Motor neuron (in vitro differentiated cells): ENCODE results near the gene DAB1. TPM values are rescaled to one million over a fixed set of nuclear protein-coding genes. Genes with fewer than 3 reads are reported as not detected.

Experiments
- ATAC-seq, 8 experiments: fragments of 200-7000 bp; cut with Tn5 transposase; replicated peaks in 6 of 8; 2 replicates each; pipeline ENCODE4 v1.8.0; 2021; ENCODE audit warnings: mild to moderate bottlenecking in 8 of 8, moderate library complexity in 8 of 8
- H3K27ac ChIP-seq, 2 donors: fragments of 250-450 bp; sonication (Bioruptor Pico); 2 replicates each; pipeline ENCODE4 v1.9.0; 2021; ENCODE audit warnings: antibody characterized with exemption in 2 of 2, mild to moderate bottlenecking in 2 of 2, moderate library complexity in 1 of 2
- H3K4me1 ChIP-seq, 2 donors: fragments of 250-450 bp; sonication (Bioruptor Pico); replicated peaks in 1 of 2; 2 replicates each; pipeline ENCODE4 v1.6.1; 2021; ENCODE audit warnings: antibody characterized with exemption in 2 of 2, mild to moderate bottlenecking in 2 of 2, moderate library complexity in 1 of 2
- H3K4me3 ChIP-seq, 5 donors: fragments of 250-450 bp; sonication (Bioruptor Pico); 2 replicates each; pipeline ENCODE4 v1.9.0; 2021; ENCODE audit warnings: antibody characterized with exemption in 5 of 5, mild to moderate bottlenecking in 5 of 5, moderate library complexity in 4 of 5
- WGBS, 10 experiments: fragments of 450-650 bp; shearing (Covaris generic); methylation state at CpG; one replicate each; pipeline ENCODE4 v1.0.0; 2022; 5-methylcytosine and 5-hydroxymethylcytosine counted together
- in situ Hi-C, 9 experiments: fragments of 400-800 bp; cut with MboI; loops; one replicate each; pipeline ENCODE4 v1.15.0; 2021; ENCODE audit warnings: low sequenced_read_pairs in 9 of 9, low pct_unique_long_range_greater_than_20kb in 2 of 9; ENCODE audit not compliant: unreplicated experiment in 9 of 9
- total RNA-seq, 8 experiments: library from RNA; unstranded; fragments of 300-600 nt; gene quantifications; 2 replicates each; pipeline versions ENCODE4 v1.2.3 to v1.2.4, GENCODE V29; 2022

DAB1 gene
- total RNA-seq, 8 experiments from 2014 or later, result 1.4 to 38.4 (median 13.2) TPM

- Histone ChIP-seq H3K27ac (peak overlapping the region; percentile 73 to 79), H3K4me1 (peaks cover 31 to 34% of the 10 kb centered on the region in 2 donors), H3K4me3 (no peak overlapping the region)
- ATAC-seq, result peak in 1 of 8 experiments; percentile 3
- 39 to 100% (median 85%) methylated on average over 1 to 7 of the region's 7 CpGs for WGBS, 10 experiments
- in situ Hi-C loops, result no loop called here
These were observed 406.1 kb downstream of the DAB1 start for GRCh38 chr1:57017717-57018116.

DNA sequence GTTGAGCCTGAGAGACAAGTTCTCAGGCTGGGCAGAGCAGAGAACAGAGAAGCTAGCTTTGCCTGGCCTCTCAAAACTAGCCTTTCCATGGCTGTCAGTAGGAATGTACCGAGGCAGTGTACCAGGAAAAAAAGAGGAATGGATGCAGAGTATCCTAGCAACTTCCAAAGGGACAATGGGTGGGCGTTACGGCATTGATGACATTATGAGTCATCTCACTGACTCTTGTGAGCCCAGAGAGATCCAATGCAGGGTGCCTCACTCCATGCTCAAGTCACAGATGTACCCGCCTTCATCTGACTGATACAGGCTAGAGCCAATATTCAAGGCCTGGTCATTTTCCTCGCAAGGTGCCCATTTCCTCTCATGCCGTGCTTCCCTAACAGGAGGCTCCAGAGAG is 406.7 kb downstream of the DAB1 start:
- peak in 7 of 8 experiments; percentile 54 to 99 (median 94) for ATAC-seq
- 7 to 100% (median 33%) methylated on average over 1 to 6 of the region's 6 CpGs; no CpG with 5 or more reads in 1 of the 10 experiments for WGBS, 10 experiments
- in situ Hi-C loops, result no loop called here

GRCh38 chr1:57015071-57015470 is 408.8 kb downstream of the DAB1 start:
- no peak for ATAC-seq
- in situ Hi-C loops, result no loop called here
- Histone ChIP-seq H3K4me3 (no peak overlapping the region), H3K27ac (no peak overlapping the region), H3K4me1 (peaks cover 31 to 34% of the 10 kb centered on the region in 2 donors)
- 43 to 100% (median 92%) methylated on average over 2 to 14 of the region's 15 CpGs; no CpG with 5 or more reads in 6 of the 10 experiments for WGBS, 10 experiments

More for the DNA sequence above, 406.7 kb downstream of the DAB1 start:
- no peak overlapping the region for H3K4me3 ChIP-seq
- peaks cover 31 to 34% of the 10 kb centered on the region in 2 donors for H3K4me1 ChIP-seq
- peak overlapping the region; percentile 76 to 81 for H3K27ac ChIP-seq

DNA sequence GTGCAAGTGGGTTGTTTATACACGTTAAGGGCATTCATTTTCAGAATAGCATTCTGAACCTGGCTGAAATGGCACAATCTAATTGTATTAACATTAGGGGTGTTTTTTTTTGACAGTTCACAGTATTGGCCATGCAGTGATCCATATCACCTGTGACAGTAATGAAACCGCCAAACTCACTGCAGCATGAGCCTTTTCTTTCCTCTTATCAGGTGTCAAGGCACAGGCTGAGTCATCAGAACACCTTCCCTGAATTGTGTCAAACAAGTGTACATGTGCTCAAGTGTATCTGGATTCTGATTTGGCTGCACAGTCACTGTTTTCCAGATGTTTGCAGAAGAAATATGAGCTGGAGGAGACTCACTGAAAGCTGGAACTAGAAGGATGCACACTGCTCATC is 410.3 kb downstream of the DAB1 start:
- in situ Hi-C loops, result no loop called here
- WGBS, 10 experiments, result 14 to 100% (median 88%) methylated on average over 1 to 2 of the region's 2 CpGs; no CpG with 5 or more reads in 2 of the 10 experiments
- no peak for ATAC-seq
- no peak overlapping the region for H3K27ac ChIP-seq
- peaks cover 21% of the 10 kb centered on the region in 2 donors for H3K4me1 ChIP-seq
- H3K4me3 ChIP-seq, result no peak overlapping the region

GRCh38 chr1:57012315-57012714 is 411.5 kb downstream of the DAB1 start:
- 71 to 100% (median 100%) methylated on average over 1 of the region's 1 CpG; no CpG with 5 or more reads in 4 of the 10 experiments for WGBS, 10 experiments
- no peak overlapping the region for H3K27ac ChIP-seq
- H3K4me3 ChIP-seq, result no peak overlapping the region
- no peak for ATAC-seq
- in situ Hi-C loops, result no loop called here
- H3K4me1 ChIP-seq, result peaks cover 11 to 14% of the 10 kb centered on the region in 2 donors

DNA sequence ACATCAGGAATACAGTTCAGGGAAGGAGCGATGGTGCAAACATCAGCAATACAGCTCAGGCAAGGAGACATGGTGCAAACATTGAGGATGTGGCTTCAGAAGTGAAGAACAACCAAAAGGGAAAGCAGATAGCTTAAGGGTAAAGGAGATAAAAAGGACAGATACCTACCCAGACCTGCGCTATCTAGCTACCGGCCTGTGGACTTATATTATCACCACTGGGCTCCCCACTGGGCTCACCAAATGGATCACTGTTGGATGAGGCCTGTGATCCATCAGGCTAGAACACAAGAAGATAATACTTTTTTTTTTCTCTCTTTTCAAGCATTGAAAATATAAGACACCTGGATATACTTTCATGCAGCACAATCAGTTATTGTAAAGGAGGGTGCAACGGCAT is 413.3 kb downstream of the DAB1 start:
- no peak overlapping the region for H3K27ac ChIP-seq
- ATAC-seq, result no peak
- in situ Hi-C loops, result no loop called here
- no peaks in the 10 kb centered on the region for H3K4me1 ChIP-seq
- no peak overlapping the region for H3K4me3 ChIP-seq
- 51 to 100% (median 90%) methylated on average over 1 to 4 of the region's 4 CpGs for WGBS, 10 experiments

DNA sequence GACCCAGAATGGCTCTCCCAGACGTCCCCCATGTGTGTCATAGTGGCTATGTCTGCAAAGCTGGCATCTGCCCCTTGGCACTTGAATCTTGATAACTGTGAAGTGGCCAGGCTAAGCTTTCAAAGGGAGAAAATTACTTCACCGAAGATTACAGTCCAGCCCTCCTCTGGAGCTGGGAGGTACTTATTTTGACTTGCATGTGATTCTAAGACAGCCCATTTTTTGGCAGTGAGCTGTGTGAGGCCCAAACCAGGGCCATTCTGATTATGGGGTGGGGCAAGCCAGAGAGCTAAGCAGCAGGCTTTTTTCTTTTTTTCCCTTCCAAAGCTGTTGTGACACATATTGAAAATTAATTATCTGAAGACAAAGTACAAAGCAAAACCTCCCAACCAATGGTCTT is 415.9 kb downstream of the DAB1 start:
- Histone ChIP-seq H3K4me3 (no peak overlapping the region), H3K4me1 (no peaks in the 10 kb centered on the region), H3K27ac (no peak overlapping the region)
- in situ Hi-C loops, result no loop called here
- ATAC-seq, result peak in 3 of 8 experiments; percentile 54 to 100 (median 100)
- 20 to 100% (median 72%) methylated on average over 1 to 2 of the region's 2 CpGs; no CpG with 5 or more reads in 4 of the 10 experiments for WGBS, 10 experiments

- no peak overlapping the region for H3K4me3 ChIP-seq
- ATAC-seq, result no peak
- H3K27ac ChIP-seq, result no peak overlapping the region
- in situ Hi-C loops, result no loop called here
- 52 to 100% (median 86%) methylated on average over 1 to 2 of the region's 2 CpGs; no CpG with 5 or more reads in 1 of the 10 experiments for WGBS, 10 experiments
- no peaks in the 10 kb centered on the region for H3K4me1 ChIP-seq
These were observed 416.4 kb downstream of the DAB1 start for GRCh38 chr1:57007472-57007871.

- no peak for ATAC-seq
- Histone ChIP-seq H3K4me1 (no peaks in the 10 kb centered on the region), H3K27ac (no peak overlapping the region), H3K4me3 (no peak overlapping the region)
- 14 to 87% (median 61%) methylated on average over 1 to 4 of the region's 4 CpGs for WGBS, 10 experiments
- in situ Hi-C loops, result no loop called here
These were observed 420.3 kb downstream of the DAB1 start for GRCh38 chr1:57003398-57004139.

- in situ Hi-C loops, result no loop called here
- no peak for ATAC-seq
- no peak overlapping the region for H3K27ac ChIP-seq
- no peak overlapping the region for H3K4me3 ChIP-seq
- peaks cover 4 to 8% of the 10 kb centered on the region in 2 donors for H3K4me1 ChIP-seq
- 56 to 97% (median 91%) methylated on average over 1 to 4 of the region's 4 CpGs; no CpG with 5 or more reads in 2 of the 10 experiments for WGBS, 10 experiments
These were observed 428.3 kb downstream of the DAB1 start for GRCh38 chr1:56995414-56996100.

GRCh38 chr1:56993475-56993874 is 430.4 kb downstream of the DAB1 start:
- no peak overlapping the region for H3K4me3 ChIP-seq
- H3K27ac ChIP-seq, result no peak overlapping the region
- peaks cover 4 to 8% of the 10 kb centered on the region in 2 donors for H3K4me1 ChIP-seq
- in situ Hi-C loops, result no loop called here
- no peak for ATAC-seq
- WGBS, 10 experiments, result 83 to 100% (median 93%) methylated on average over 1 to 5 of the region's 5 CpGs; no CpG with 5 or more reads in 2 of the 10 experiments

DNA sequence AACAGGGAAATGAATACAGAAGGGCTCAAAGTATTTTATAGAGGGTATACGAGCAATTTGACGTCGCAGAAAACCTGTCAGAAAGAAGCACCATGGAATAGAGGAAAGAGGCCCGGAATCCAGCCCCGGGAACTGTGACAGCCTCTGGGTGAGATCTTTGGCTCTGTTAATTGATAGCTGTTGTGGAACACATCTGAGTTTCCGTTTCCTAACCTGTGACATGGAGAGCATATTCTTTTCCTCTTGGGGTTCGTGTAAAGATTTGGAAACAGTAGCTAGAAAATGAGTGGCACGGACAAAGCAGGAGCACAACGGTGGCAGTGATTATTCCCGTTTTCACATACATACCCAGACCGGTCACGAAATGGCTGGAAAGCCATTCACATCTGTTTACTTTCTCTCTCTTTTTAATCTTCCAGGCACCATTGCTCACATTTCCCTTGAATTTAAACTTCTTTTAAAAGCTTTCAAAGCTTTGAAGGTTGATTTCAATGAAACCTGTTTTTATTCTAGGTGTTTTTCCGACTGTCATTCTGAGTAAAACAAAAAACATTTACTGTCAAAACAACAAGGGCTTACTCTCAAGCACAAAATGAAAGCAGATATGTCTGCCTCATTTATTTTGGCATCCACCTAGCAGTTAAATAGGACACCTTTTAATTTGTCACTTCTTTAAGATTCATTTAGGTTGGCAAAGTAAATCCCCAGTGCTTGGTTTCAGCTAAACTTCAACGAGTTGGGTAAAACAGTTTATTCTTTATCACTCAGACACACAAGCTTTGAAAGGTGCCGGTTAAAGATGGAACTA is 431.3 kb downstream of the DAB1 start:
- no peak for ATAC-seq
- Histone ChIP-seq H3K4me3 (no peak overlapping the region), H3K4me1 (peaks cover 4 to 8% of the 10 kb centered on the region in 2 donors), H3K27ac (no peak overlapping the region)
- in situ Hi-C loops, result no loop called here
- 61 to 93% (median 86%) methylated on average over 7 to 15 of the region's 15 CpGs for WGBS, 10 experiments

DNA sequence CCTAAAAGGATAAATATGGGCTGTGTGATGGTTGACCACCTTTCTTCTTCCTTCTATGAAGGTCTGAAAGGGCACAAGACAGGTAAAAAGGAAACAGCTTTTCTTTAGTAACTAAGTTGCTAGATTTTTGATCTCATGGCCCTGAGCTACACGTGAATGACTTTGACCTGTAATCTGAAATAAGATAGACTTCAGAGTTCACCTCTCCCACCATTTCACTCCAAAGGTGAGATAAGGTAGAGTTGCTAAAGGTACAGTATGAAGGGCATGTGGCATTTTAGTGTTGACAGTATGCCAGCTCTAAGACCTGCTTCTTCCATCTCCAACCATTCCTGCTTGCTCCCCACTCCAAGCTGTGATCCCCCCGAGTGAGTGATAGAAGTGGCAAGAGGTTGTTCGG is 432.3 kb downstream of the DAB1 start:
- Histone ChIP-seq H3K4me1 (peaks cover 4 to 8% of the 10 kb centered on the region in 2 donors), H3K27ac (no peak overlapping the region), H3K4me3 (no peak overlapping the region)
- no peak for ATAC-seq
- in situ Hi-C loops, result no loop called here
- 50 to 100% (median 82%) methylated on average over 1 to 3 of the region's 3 CpGs for WGBS, 10 experiments
